Measurements from ENCODE around the gene CHL1. TPM values are rescaled to one million over a fixed set of nuclear protein-coding genes. Genes with fewer than 3 reads are reported as not detected.

The CHL1 gene
- total and polyA plus RNA-seq, 2 experiments from 2014 or later: 1.4 to 1.9 TPM

GRCh38 chr3:308597-309321, 112.2 kb downstream of the CHL1 start (continued):
- no peak for TF ChIP-seq CTCF (conservative IDR thresholded peaks at IDR 0.05; ENCODE audit: low read depth in 2 of 2)
- no peak for TF ChIP-seq POLR2AphosphoS5 (IDR thresholded peaks at IDR 0.05; ENCODE audit: low read depth)
- TF ChIP-seq REST (IDR thresholded peaks at IDR 0.05; ENCODE audit: unreplicated experiment): no peak

GRCh38 chr3:312160-312733, 115.7 kb downstream of the CHL1 start:
- DNase-seq (ENCODE audit: low spot score) (no peak), ATAC-seq (no peak)
- Histone ChIP-seq H3K4me1 (ENCODE audit: insufficient read depth) (no peaks in the 10 kb centered on the region), H3K4me2 (no peak overlapping the region), H3K36me3 (ENCODE audit: insufficient read depth) (no peaks in the 10 kb centered on the region), H4K20me1 (replicated peaks; ENCODE audit: insufficient read depth) (no peaks in the 10 kb centered on the region), H3K9me2 (ENCODE audit: insufficient read depth) (no peaks in the 10 kb centered on the region), H3K79me2 (replicated peaks; ENCODE audit: insufficient read depth) (no peaks in the 10 kb centered on the region), H3K27me3 (ENCODE audit: insufficient read depth) (no peaks in the 10 kb centered on the region), H3K4me3 (no peak overlapping the region), H3F3A (replicated peaks; ENCODE audit: low read depth) (no peaks in the 10 kb centered on the region), H2AFZ (no peak overlapping the region), H3K27ac (ENCODE audit: low read depth) (no peak overlapping the region)
- no peak overlapping the region for H3K4me3 Mint-ChIP-seq
- H3K9me3 Mint-ChIP-seq: peaks cover 89% of the 10 kb centered on the region
- H3K27ac Mint-ChIP-seq: no peak overlapping the region
- peaks cover 21% of the 10 kb centered on the region for H3K36me3 Mint-ChIP-seq (ENCODE audit: low read depth)
- peaks cover 4% of the 10 kb centered on the region for H3K27me3 Mint-ChIP-seq (ENCODE audit: insufficient read depth, low read depth, poor library complexity)
- TF ChIP-seq EZH2phosphoT487 (IDR thresholded peaks at IDR 0.05; ENCODE audit: unreplicated experiment): no peak
- no peaks in the 10 kb centered on the region for H3K4me1 Mint-ChIP-seq

- H3K4me3 Mint-ChIP-seq: no peak overlapping the region
- Histone ChIP-seq H3K36me3 (ENCODE audit: insufficient read depth) (no peaks in the 10 kb centered on the region), H3K4me3 (no peak overlapping the region), H3K4me1 (ENCODE audit: insufficient read depth) (no peaks in the 10 kb centered on the region), H2AFZ (no peak overlapping the region), H3K9me2 (ENCODE audit: insufficient read depth) (no peaks in the 10 kb centered on the region), H3K4me2 (no peak overlapping the region), H3K27me3 (ENCODE audit: insufficient read depth) (no peaks in the 10 kb centered on the region), H3K79me2 (replicated peaks; ENCODE audit: insufficient read depth) (no peaks in the 10 kb centered on the region), H3F3A (replicated peaks; ENCODE audit: low read depth) (no peaks in the 10 kb centered on the region), H3K27ac (ENCODE audit: low read depth) (no peak overlapping the region), H4K20me1 (replicated peaks; ENCODE audit: insufficient read depth) (no peaks in the 10 kb centered on the region)
- peaks cover 89% of the 10 kb centered on the region for H3K9me3 Mint-ChIP-seq
- no peak for ATAC-seq
- H3K27me3 Mint-ChIP-seq (ENCODE audit: insufficient read depth, low read depth, poor library complexity): peaks cover 4% of the 10 kb centered on the region
- no peak for DNase-seq (ENCODE audit: low spot score)
- H3K4me1 Mint-ChIP-seq: no peaks in the 10 kb centered on the region
- TF ChIP-seq EZH2phosphoT487 (IDR thresholded peaks at IDR 0.05; ENCODE audit: unreplicated experiment): no peak
- no peak for TF ChIP-seq ZNF331 (CRISPR knock-in tag; IDR thresholded peaks at IDR 0.05; ENCODE audit: low read depth)
- no peak for TF ChIP-seq REST (IDR thresholded peaks at IDR 0.05; ENCODE audit: unreplicated experiment)
- no peak for TF ChIP-seq NANOG (IDR thresholded peaks at IDR 0.05; ENCODE audit: borderline replicate concordance)
- TF ChIP-seq STAT1 (IDR thresholded peaks at IDR 0.05; ENCODE audit: unreplicated experiment): no peak
- no peak overlapping the region for H3K27ac Mint-ChIP-seq
- peaks cover 21% of the 10 kb centered on the region for H3K36me3 Mint-ChIP-seq (ENCODE audit: low read depth)
These were observed 116.3 kb downstream of the CHL1 start for GRCh38 chr3:312911-313310.
